ENCODE measurements around the gene POU2F1. TPM values are rescaled to one million over a fixed set of nuclear protein-coding genes. Genes with fewer than 3 reads are reported as not detected.

The POU2F1 gene
- total and polyA plus RNA-seq, 2 donors (not counting 1 experiment from before 2014, with no cell fraction given): 5.2 to 48.8 TPM

- H2AFZ ChIP-seq (ENCODE audit: insufficient read depth, low read depth, low read length, poor library complexity, severe bottlenecking): no peak overlapping the region
- H3K4me1 ChIP-seq (ENCODE audit: control insufficient read depth in 2 of 2, insufficient read depth in 2 of 2, low read length in 2 of 2): peaks cover 28 to 34% of the 10 kb centered on the region in 2 donors
- no peaks in the 10 kb centered on the region for H4K20me1 ChIP-seq (ENCODE audit: control insufficient read depth, insufficient read depth, low read length, poor library complexity, severe bottlenecking)
- Mint-ChIP-seq H3K27ac (no peak overlapping the region), H3K27me3 (peaks cover 5% of the 10 kb centered on the region), H3K9me3 (ENCODE audit: insufficient read depth) (no peaks in the 10 kb centered on the region), H3K4me3 (no peak overlapping the region), H3K4me1 (peaks cover 37% of the 10 kb centered on the region)
- H3K27ac ChIP-seq (ENCODE audit: low read length in 2 of 2): no peak overlapping the region
- peaks cover 0 to 20% (median 3%) of the 10 kb centered on the region in 4 experiments for H3K27me3 ChIP-seq (replicated peaks in 1 of 4; ENCODE audit: control extremely low read depth in 1 of 4, control insufficient read depth in 3 of 4, insufficient read depth in 4 of 4, low read length in 3 of 4)
- H3K9me3 ChIP-seq (ENCODE audit: control extremely low read depth in 1 of 3, control insufficient read depth in 2 of 3, insufficient read depth in 1 of 3, low read length in 2 of 3): peaks cover 0 to 4% (median 0%) of the 10 kb centered on the region in 3 donors
- DNase-seq (no peak), ATAC-seq (ENCODE audit: low read depth) (no peak)
- H3K4me2 ChIP-seq (replicated peaks; ENCODE audit: low read depth, low read length, poor library complexity, severe bottlenecking): no peak overlapping the region
- WGBS (ENCODE audit: insufficient coverage): 94% methylated on average over 7 of the region's 9 CpGs
- no peak overlapping the region for H3K4me3 ChIP-seq (ENCODE audit: control extremely low read depth in 1 of 5, extremely low read depth in 1 of 5, insufficient read depth in 1 of 5, low read depth in 2 of 5, low read length in 4 of 5)
- TF ChIP-seq CTCF (IDR thresholded peaks at IDR 0.05) (no peak), EZH2 (IDR thresholded peaks at IDR 0.05; ENCODE audit: borderline replicate concordance, insufficient read depth, low read depth, low read length, poor library complexity, severe bottlenecking) (no peak)
- no peaks in the 10 kb centered on the region for H3K79me2 ChIP-seq (ENCODE audit: control insufficient read depth, insufficient read depth, low read length)
- H3K9ac ChIP-seq (ENCODE audit: low read length): no peak overlapping the region
- ChIA-PET CTCF (interaction anchor here (0.7 to 8.2 kb wide), 38 partner anchors 7 to 533 kb away, joined by 3 to 89 read pairs (median 5); no protein-coding TSS in a partner anchor), POLR2A (interaction anchor here (0.7 kb wide), 1 partner anchor 175 kb away, joined by 4 read pairs; no protein-coding TSS in a partner anchor)
- intact Hi-C loops (cut with micrococcal nuclease): loop anchor here (1.0 kb wide), 4 partner anchors 42 to 377 kb away; no protein-coding TSS in a partner anchor
- no peaks in the 10 kb centered on the region for H3K36me3 ChIP-seq (replicated peaks in 1 of 2; ENCODE audit: control extremely low read depth in 1 of 2, control insufficient read depth in 1 of 2, extremely low read depth in 1 of 2, insufficient read depth in 2 of 2, low read length in 1 of 2)
Observed at GRCh38 chr1:167442854-167443565, 222.3 kb downstream of the POU2F1 start.

- ATAC-seq (ENCODE audit: low read depth) (no peak), DNase-seq (no peak)
- H3K4me3 ChIP-seq (ENCODE audit: control extremely low read depth in 1 of 5, extremely low read depth in 1 of 5, insufficient read depth in 1 of 5, low read depth in 2 of 5, low read length in 4 of 5): no peak overlapping the region
- peaks cover 32% of the 10 kb centered on the region for H3K4me1 Mint-ChIP-seq
- H2AFZ ChIP-seq (ENCODE audit: insufficient read depth, low read depth, low read length, poor library complexity, severe bottlenecking): no peak overlapping the region
- ChIA-PET CTCF (interaction anchor here (0.6 to 8.2 kb wide), 26 partner anchors 12 to 384 kb away, joined by 3 to 89 read pairs (median 5); no protein-coding TSS in a partner anchor), POLR2A (no interaction called here)
- H3K9me3 Mint-ChIP-seq (ENCODE audit: insufficient read depth): no peaks in the 10 kb centered on the region
- intact Hi-C loops (cut with micrococcal nuclease): no loop called here
- peaks cover 25 to 31% of the 10 kb centered on the region in 2 donors for H3K4me1 ChIP-seq (ENCODE audit: control insufficient read depth in 2 of 2, insufficient read depth in 2 of 2, low read length in 2 of 2)
- H3K27ac ChIP-seq (ENCODE audit: low read length in 2 of 2): no peak overlapping the region
- H3K9me3 ChIP-seq (ENCODE audit: control extremely low read depth in 1 of 3, control insufficient read depth in 2 of 3, insufficient read depth in 1 of 3, low read length in 2 of 3): no peaks in the 10 kb centered on the region
- no peak overlapping the region for H3K4me3 Mint-ChIP-seq
- no peak for TF ChIP-seq EZH2 (IDR thresholded peaks at IDR 0.05; ENCODE audit: borderline replicate concordance, insufficient read depth, low read depth, low read length, poor library complexity, severe bottlenecking)
- no peak for TF ChIP-seq CTCF (IDR thresholded peaks at IDR 0.05)
- H3K9ac ChIP-seq (ENCODE audit: low read length): no peak overlapping the region
- peaks cover 3% of the 10 kb centered on the region for H3K79me2 ChIP-seq (ENCODE audit: control insufficient read depth, insufficient read depth, low read length)
- H3K27me3 Mint-ChIP-seq: no peaks in the 10 kb centered on the region
- no peaks in the 10 kb centered on the region for H3K36me3 ChIP-seq (replicated peaks in 1 of 2; ENCODE audit: control extremely low read depth in 1 of 2, control insufficient read depth in 1 of 2, extremely low read depth in 1 of 2, insufficient read depth in 2 of 2, low read length in 1 of 2)
- no peak overlapping the region for H3K27ac Mint-ChIP-seq
- no peaks in the 10 kb centered on the region for H4K20me1 ChIP-seq (ENCODE audit: control insufficient read depth, insufficient read depth, low read length, poor library complexity, severe bottlenecking)
- peaks cover 0 to 14% (median 2%) of the 10 kb centered on the region in 4 experiments for H3K27me3 ChIP-seq (replicated peaks in 1 of 4; ENCODE audit: control extremely low read depth in 1 of 4, control insufficient read depth in 3 of 4, insufficient read depth in 4 of 4, low read length in 3 of 4)
- no CpG with 5 or more reads among the region's 5 CpGs for WGBS (ENCODE audit: insufficient coverage)
- no peak overlapping the region for H3K4me2 ChIP-seq (replicated peaks; ENCODE audit: low read depth, low read length, poor library complexity, severe bottlenecking)
Observed at GRCh38 chr1:167443757-167444156, 223.1 kb downstream of the POU2F1 start.
